Heart left ventricle (tissue), 13 donors: Measurements from ENCODE around the gene ACVR1.

Experiments used
- CTCF ChIP-seq, 12 donors: fragments of 200-600 bp; sonication (generic) in 4 of 12; IDR thresholded peaks; one replicate each; pipeline versions ENCODE4 v1.5.0 to v1.8.0; 2018 to 2022; ENCODE audit warnings: antibody characterized with exemption in 12 of 12, mild to moderate bottlenecking in 5 of 12
- POLR2A ChIP-seq, 2 donors: fragments of 450-650 bp; IDR thresholded peaks; one replicate each; pipeline ENCODE4 v1.6.1; 2017; ENCODE audit warnings: antibody characterized with exemption in 2 of 2, mild to moderate bottlenecking in 2 of 2, moderate library complexity in 2 of 2
- donor health status: ischemic (EF 13 %, LVEDD 7.1; RV severe dilation, severe dysfunction).
- donor health status: DM: no; HTN: yes; CAD: no.
- donor health status: DM: no; HTN: no; CAD: no.
- donor health status: ischemic (EF 25% LVEDD 6.9; RV normal size, moderate dysfunction).
- donor health status: ischemic (EF 25% LVEDD 5.7; RV mildly dilated, moderate dysfunction).
- donor health status: ischemic (EF 35%, LVEDD 5.7; RV mildly dilated, moderate dysfunction).
- donor health status: nonischemic (EF 11% LVEDD 7.7; RV severe dilation, severe dysfunction).
- donor health status: DM: yes; HTN: yes; CAD: no.
- donor health status: PGD.
- donor health status: ischemic (EF 29% LVEDD 5.4; RV normal size, mild dysfunction).
- donor health status: nonischemic (EF 23%, LVEDD 6.1; RV moderate dilation, normal function).

- no peak for TF ChIP-seq CTCF (IDR thresholded peaks at IDR 0.05)
- no peak for TF ChIP-seq POLR2A (IDR thresholded peaks at IDR 0.05)
Measured at GRCh38 chr2:157790780-157791179, 85.3 kb downstream of the ACVR1 start.
